ENCODE data around the gene HP1BP3.

The HP1BP3 gene

GRCh38 chr1:20763417-20763816 is 23.7 kb downstream of the HP1BP3 start:
- no peak for DNase-seq

- no peak for DNase-seq
Observed at GRCh38 chr1:20760322-20760721, 26.8 kb downstream of the HP1BP3 start.

- no peak for DNase-seq
Observed at GRCh38 chr1:20753589-20753988, 33.5 kb downstream of the HP1BP3 start.

GRCh38 chr1:20751462-20751990 is 35.6 kb downstream of the HP1BP3 start:
- DNase-seq: no peak

GRCh38 chr1:20742671-20743070 is 44.4 kb downstream of the HP1BP3 start:
- DNase-seq: no peak

GRCh38 chr1:20740781-20741180 is 46.3 kb downstream of the HP1BP3 start:
- DNase-seq: no peak

- DNase-seq: no peak
Observed at GRCh38 chr1:20739225-20739624, 47.9 kb downstream of the HP1BP3 start.

GRCh38 chr1:20735581-20736111 is 51.5 kb downstream of the HP1BP3 start:
- DNase-seq: no peak

GRCh38 chr1:20733360-20733975 is 53.6 kb downstream of the HP1BP3 start:
- no peak for DNase-seq

- peak; percentile 77 for DNase-seq
Observed at GRCh38 chr1:20732588-20733359, 54.3 kb downstream of the HP1BP3 start, which contains the start of gene SH2D5. Gene SH2D5, minus strand, starts transcription at chr1:20732703. Its CDS starts 4,659 bp downstream, at chr1:20728044.

- peak; percentile 65 for DNase-seq
Observed at GRCh38 chr1:20732071-20732587, 55.0 kb downstream of the HP1BP3 start.

- DNase-seq: no peak
Observed at GRCh38 chr1:20731057-20731991, 55.8 kb downstream of the HP1BP3 start.

GRCh38 chr1:20730690-20731056 is 56.4 kb downstream of the HP1BP3 start:
- DNase-seq: no peak

GRCh38 chr1:20729990-20730689 is 57.0 kb downstream of the HP1BP3 start:
- DNase-seq: no peak

- DNase-seq: no peak
Observed at GRCh38 chr1:20729155-20729931, 57.8 kb downstream of the HP1BP3 start.

GRCh38 chr1:20728371-20729154 is 58.5 kb downstream of the HP1BP3 start:
- DNase-seq: no peak

GRCh38 chr1:20727746-20728316 is 59.3 kb downstream of the HP1BP3 start:
- no peak for DNase-seq

GRCh38 chr1:20726932-20727745 is 60.0 kb downstream of the HP1BP3 start:
- no peak for DNase-seq

All from CD4-positive, alpha-beta T cell treated with Interleukin-17A for 1 hour (primary cell).